Astrocyte (in vitro differentiated cells and primary cell): ENCODE data around the gene ARHGEF11. TPM values are rescaled to one million over a fixed set of nuclear protein-coding genes. Genes with fewer than 3 reads are reported as not detected.
A peak's percentile ranks its signal among the peaks of the same experiment; 100 is the strongest.

Experiments
- DNase-seq: peaks from one replicate; pipeline ENCODE4 v3.0.0-alpha.2; 2010; ENCODE audit warnings: low read depth
- FAIRE-seq: peaks from 2 replicates; lab custom pipeline; 2011; peaks lifted over from hg19 to GRCh38; lab: Jason Lieb, UNC
- H2AFZ ChIP-seq: 2 replicates; pipeline ENCODE4 v1.6.0; 2012; ENCODE audit warnings: low read depth, low read length, inconsistent platforms
- H3K27ac ChIP-seq: 2 replicates; pipeline ENCODE4 v1.5.1; 2011; ENCODE audit warnings: low read depth, low read length, inconsistent platforms
- H3K27me3 ChIP-seq: 2 replicates; pipeline ENCODE4 v1.6.0; 2011; ENCODE audit warnings: low read length, inconsistent platforms; ENCODE audit not compliant: insufficient read depth
- H3K36me3 ChIP-seq: 2 replicates; pipeline ENCODE4 v1.5.1; 2011; ENCODE audit warnings: low read length, inconsistent platforms; ENCODE audit not compliant: insufficient read depth
- H3K4me1 ChIP-seq: 2 replicates; pipeline ENCODE4 v1.5.1; 2011; ENCODE audit warnings: low read length, inconsistent platforms; ENCODE audit not compliant: insufficient read depth
- H3K4me2 ChIP-seq: 2 replicates; pipeline ENCODE4 v1.6.0; 2012; ENCODE audit warnings: low read length, inconsistent platforms
- H3K4me3 ChIP-seq: 2 replicates; pipeline ENCODE4 v1.5.1; 2011; ENCODE audit warnings: low read depth, mild to moderate bottlenecking, low read length, inconsistent platforms; ENCODE audit not compliant: insufficient read depth
- H3K79me2 ChIP-seq: 2 replicates; pipeline ENCODE4 v1.6.0; 2012; ENCODE audit warnings: mild to moderate bottlenecking, low read length, inconsistent platforms; ENCODE audit not compliant: insufficient read depth
- H3K9ac ChIP-seq: 2 replicates; pipeline ENCODE4 v1.6.0; 2012; ENCODE audit warnings: mild to moderate bottlenecking, low read length, inconsistent platforms
- H3K9me3 ChIP-seq: 2 replicates; pipeline ENCODE4 v1.5.1; 2012; ENCODE audit warnings: low read depth, mild to moderate bottlenecking, low read length, inconsistent platforms; ENCODE audit not compliant: insufficient read depth
- H4K20me1 ChIP-seq: 2 replicates; pipeline ENCODE4 v1.6.0; 2012; ENCODE audit warnings: low read length, inconsistent platforms; ENCODE audit not compliant: insufficient read depth
- H3K27ac Mint-ChIP-seq: one replicate; pipeline ENCODE4 v1.8.0; 2021; ENCODE audit warnings: mild to moderate bottlenecking, mixed read lengths; ENCODE audit not compliant: unreplicated experiment
- H3K27me3 Mint-ChIP-seq: one replicate; pipeline ENCODE4 v1.8.0; 2021; ENCODE audit warnings: low read depth, mixed read lengths; ENCODE audit not compliant: unreplicated experiment
- H3K36me3 Mint-ChIP-seq: one replicate; pipeline ENCODE4 v1.8.0; 2021; ENCODE audit warnings: low read depth, mixed read lengths; ENCODE audit not compliant: unreplicated experiment
- H3K4me1 Mint-ChIP-seq: one replicate; pipeline ENCODE4 v1.8.0; 2021; ENCODE audit warnings: low read depth, mixed read lengths; ENCODE audit not compliant: unreplicated experiment
- H3K4me3 Mint-ChIP-seq: one replicate; pipeline ENCODE4 v1.8.0; 2021; ENCODE audit warnings: mild to moderate bottlenecking, moderate library complexity, mixed read lengths; ENCODE audit not compliant: unreplicated experiment
- H3K9me3 Mint-ChIP-seq: one replicate; pipeline ENCODE4 v1.8.0; 2021; ENCODE audit warnings: mild to moderate bottlenecking, mixed read lengths; ENCODE audit not compliant: unreplicated experiment
- EZH2 ChIP-seq: IDR thresholded peaks from 2 replicates; pipeline ENCODE4 v1.6.1; 2012; ENCODE audit warnings: mild to moderate bottlenecking, low read length, inconsistent platforms; ENCODE audit not compliant: insufficient read depth
- total RNA-seq: library from RNA; stranded (reverse); gene quantifications from 2 replicates; pipeline ENCODE4 v1.2.1, GENCODE V29; 2021
- TF ChIP-seq, protein P1 (sequence below): IDR thresholded peaks from 2 replicates; pipeline ENCODE4 v1.5.1; 2011; ENCODE audit warnings: low read depth, mild to moderate bottlenecking, inconsistent platforms, low read length, moderate library complexity; ENCODE audit not compliant: insufficient read depth

ARHGEF11 gene
- total RNA-seq, 1 donor from 2014 or later = 29.2 TPM

DNA sequence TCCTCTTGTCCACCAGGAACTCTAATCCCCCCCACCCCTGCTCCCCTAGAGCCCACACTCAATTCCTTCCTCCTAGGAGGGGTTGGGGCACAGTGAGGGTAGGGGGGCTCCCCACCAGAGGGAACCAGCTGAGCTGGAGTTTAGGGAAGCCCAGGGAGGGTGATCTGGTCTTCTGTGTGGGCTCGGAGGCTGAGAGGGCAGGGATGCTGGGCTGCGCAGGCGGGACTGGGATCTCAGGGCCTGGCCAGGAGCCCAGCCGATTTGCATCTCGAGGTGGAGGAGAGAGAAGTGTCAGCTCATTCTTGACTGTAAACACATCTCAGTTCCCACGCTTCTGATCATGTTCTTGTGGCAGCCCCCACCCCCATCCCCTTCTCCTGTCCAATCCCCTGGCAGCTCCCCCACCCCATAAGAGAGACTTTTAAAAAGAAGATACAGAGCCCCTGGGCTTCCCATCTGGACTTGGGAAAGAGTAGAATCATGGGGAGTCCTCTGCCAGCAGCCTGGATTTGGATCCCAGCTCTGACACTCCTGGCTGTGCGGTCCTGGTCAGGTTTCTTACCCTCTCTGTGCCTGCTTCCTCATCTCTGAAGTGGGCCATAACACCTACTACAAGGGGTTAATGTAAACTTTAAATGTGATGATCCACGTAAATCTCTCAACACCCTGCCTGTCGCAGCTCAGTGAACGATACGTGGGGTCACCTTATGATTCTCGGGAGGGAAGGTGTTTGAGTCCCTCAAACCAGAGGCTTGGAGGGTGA, 145.4 kb downstream of the ARHGEF11 start:
- H3K79me2 ChIP-seq = peaks cover 69% of the 10 kb centered on the region
- Mint-ChIP-seq H3K9me3 (peaks cover 3% of the 10 kb centered on the region), H3K4me1 (peaks cover 57% of the 10 kb centered on the region), H3K27ac (peak overlapping the region; percentile 18), H3K4me3 (no peak overlapping the region), H3K36me3 (peaks cover 2% of the 10 kb centered on the region), H3K27me3 (peaks cover 11% of the 10 kb centered on the region)
- H2AFZ ChIP-seq = no peak overlapping the region
- H3K27me3 ChIP-seq = no peaks in the 10 kb centered on the region
- H4K20me1 ChIP-seq = peaks cover 30% of the 10 kb centered on the region
- H3K36me3 ChIP-seq = no peaks in the 10 kb centered on the region
- H3K27ac ChIP-seq = no peak overlapping the region
- no peak for FAIRE-seq
- H3K9me3 ChIP-seq = no peaks in the 10 kb centered on the region
- TF ChIP-seq EZH2 = no peak
- TF ChIP-seq, protein P1, sequence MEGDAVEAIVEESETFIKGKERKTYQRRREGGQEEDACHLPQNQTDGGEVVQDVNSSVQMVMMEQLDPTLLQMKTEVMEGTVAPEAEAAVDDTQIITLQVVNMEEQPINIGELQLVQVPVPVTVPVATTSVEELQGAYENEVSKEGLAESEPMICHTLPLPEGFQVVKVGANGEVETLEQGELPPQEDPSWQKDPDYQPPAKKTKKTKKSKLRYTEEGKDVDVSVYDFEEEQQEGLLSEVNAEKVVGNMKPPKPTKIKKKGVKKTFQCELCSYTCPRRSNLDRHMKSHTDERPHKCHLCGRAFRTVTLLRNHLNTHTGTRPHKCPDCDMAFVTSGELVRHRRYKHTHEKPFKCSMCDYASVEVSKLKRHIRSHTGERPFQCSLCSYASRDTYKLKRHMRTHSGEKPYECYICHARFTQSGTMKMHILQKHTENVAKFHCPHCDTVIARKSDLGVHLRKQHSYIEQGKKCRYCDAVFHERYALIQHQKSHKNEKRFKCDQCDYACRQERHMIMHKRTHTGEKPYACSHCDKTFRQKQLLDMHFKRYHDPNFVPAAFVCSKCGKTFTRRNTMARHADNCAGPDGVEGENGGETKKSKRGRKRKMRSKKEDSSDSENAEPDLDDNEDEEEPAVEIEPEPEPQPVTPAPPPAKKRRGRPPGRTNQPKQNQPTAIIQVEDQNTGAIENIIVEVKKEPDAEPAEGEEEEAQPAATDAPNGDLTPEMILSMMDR = no peak
- H3K4me2 ChIP-seq = peak overlapping the region; percentile 61
- H3K9ac ChIP-seq = peak overlapping the region; percentile 33
- H3K4me1 ChIP-seq = peaks cover 74% of the 10 kb centered on the region
- H3K4me3 ChIP-seq = no peak overlapping the region
- DNase-seq = peak; percentile 62

DNA sequence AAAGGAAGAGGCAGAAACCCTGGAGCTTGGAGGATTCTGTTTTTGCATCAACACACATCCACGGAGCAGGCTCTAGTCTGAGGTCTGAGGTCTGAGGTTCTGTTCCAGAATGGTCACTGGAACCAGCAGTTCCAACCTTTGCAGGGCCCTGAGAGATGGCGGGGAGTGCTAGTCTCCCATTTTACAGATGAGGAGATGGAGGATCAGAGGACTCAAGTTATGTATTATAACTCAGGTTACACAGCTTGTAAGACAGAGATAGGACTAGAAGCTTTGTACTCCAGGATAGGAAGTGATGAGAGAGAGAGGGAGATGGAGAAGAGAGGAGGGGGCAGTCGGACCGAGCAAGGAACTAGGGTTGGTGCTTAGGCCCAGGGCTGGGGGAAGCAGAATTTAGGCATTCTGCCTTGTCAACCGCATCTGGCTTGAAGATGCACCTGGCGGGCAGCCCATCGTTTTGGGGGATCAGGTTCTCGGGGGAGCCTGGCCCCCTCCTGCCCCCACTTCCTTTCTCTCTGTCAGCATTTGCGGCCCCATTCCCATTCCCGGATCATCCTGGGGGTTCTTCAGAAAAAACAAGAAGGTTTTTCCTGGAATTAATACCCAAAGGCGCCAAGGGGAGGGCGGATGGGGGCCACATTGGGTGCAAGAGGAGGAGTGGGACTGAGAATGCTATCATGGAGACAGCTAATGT, 146.4 kb downstream of the ARHGEF11 start:
- Histone ChIP-seq H3K36me3 (no peaks in the 10 kb centered on the region), H3K9ac (peak overlapping the region; percentile 76), H3K9me3 (no peaks in the 10 kb centered on the region), H3K27ac (peak overlapping the region; percentile 96), H3K27me3 (no peaks in the 10 kb centered on the region), H4K20me1 (peaks cover 28% of the 10 kb centered on the region), H3K4me3 (no peak overlapping the region), H3K79me2 (peaks cover 76% of the 10 kb centered on the region), H2AFZ (no peak overlapping the region), H3K4me1 (peaks cover 84% of the 10 kb centered on the region), H3K4me2 (peak overlapping the region; percentile 82)
- no peak for TF ChIP-seq EZH2
- TF ChIP-seq, protein P1 = no peak
- FAIRE-seq (no peak), DNase-seq (no peak)
- Mint-ChIP-seq H3K36me3 (peaks cover 2% of the 10 kb centered on the region), H3K27ac (peak overlapping the region; percentile 89), H3K9me3 (peaks cover 3% of the 10 kb centered on the region), H3K27me3 (peaks cover 13% of the 10 kb centered on the region), H3K4me1 (peaks cover 62% of the 10 kb centered on the region), H3K4me3 (no peak overlapping the region)
